GM10266 (cell line): ENCODE results near the gene DMD.
A peak's percentile ranks its signal among the peaks of the same experiment; 100 is the strongest.

Source experiments
- DNase-seq: peaks from one replicate; pipeline ENCODE4 v3.0.0; 2012; ENCODE audit errors: extremely low spot score
- TF ChIP-seq, protein P1 (sequence below): IDR thresholded peaks from 2 replicates; pipeline ENCODE4 v1.5.1; 2012; ENCODE audit warnings: mild to moderate bottlenecking, low read depth; ENCODE audit not compliant: control insufficient read depth, insufficient read depth; ENCODE audit errors: missing control alignments

DMD gene

GRCh38 chrX:31092970-31093638, 2118.2 kb downstream of the DMD start:
- DNase-seq: no peak
- TF ChIP-seq, protein P1, sequence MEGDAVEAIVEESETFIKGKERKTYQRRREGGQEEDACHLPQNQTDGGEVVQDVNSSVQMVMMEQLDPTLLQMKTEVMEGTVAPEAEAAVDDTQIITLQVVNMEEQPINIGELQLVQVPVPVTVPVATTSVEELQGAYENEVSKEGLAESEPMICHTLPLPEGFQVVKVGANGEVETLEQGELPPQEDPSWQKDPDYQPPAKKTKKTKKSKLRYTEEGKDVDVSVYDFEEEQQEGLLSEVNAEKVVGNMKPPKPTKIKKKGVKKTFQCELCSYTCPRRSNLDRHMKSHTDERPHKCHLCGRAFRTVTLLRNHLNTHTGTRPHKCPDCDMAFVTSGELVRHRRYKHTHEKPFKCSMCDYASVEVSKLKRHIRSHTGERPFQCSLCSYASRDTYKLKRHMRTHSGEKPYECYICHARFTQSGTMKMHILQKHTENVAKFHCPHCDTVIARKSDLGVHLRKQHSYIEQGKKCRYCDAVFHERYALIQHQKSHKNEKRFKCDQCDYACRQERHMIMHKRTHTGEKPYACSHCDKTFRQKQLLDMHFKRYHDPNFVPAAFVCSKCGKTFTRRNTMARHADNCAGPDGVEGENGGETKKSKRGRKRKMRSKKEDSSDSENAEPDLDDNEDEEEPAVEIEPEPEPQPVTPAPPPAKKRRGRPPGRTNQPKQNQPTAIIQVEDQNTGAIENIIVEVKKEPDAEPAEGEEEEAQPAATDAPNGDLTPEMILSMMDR: no peak

DNA sequence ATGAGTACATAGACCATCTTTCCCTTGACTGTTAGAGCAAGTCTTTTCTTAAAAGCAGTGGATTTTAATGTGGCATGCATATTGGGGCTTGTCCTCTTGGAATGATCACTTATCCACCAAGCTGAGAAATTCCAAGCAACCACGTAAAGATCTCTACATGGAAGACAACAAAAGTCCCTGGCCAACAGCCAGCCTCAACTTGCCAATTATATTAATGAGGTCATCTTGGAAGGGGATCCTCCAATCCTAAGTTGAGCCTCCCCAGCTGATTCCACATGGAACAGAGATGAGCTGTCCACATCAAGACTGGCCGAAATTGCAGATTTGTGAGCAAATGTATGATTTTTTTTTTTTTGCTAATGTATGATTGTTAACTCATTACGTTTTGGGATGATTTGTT, 2118.9 kb downstream of the DMD start:
- DNase-seq: no peak
- TF ChIP-seq, protein P1: no peak

DNA sequence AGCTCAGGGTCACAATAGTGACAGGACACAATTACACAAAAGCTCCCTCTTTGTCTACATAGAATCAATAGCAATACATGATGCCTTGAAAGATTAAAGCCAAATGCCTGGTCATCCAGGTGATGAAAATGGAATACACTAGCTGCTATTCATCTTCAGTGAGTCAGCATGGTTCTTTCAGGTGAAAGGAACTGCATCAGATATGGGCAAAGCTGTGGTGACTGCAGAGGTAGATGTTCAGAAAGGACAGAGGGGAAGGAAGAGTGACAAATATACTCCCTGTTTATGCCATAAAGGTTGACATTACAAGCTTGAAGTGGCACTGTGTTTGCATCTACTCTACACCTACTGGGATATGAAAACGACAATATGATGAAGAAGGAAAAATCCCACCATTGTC, 2119.5 kb downstream of the DMD start:
- TF ChIP-seq, protein P1: no peak
- DNase-seq: no peak

- TF ChIP-seq, protein P1: no peak
- no peak for DNase-seq
These were observed 2136.8 kb downstream of the DMD start for GRCh38 chrX:31074522-31074921.

- TF ChIP-seq, protein P1: no peak
- no peak for DNase-seq
These were observed 2139.6 kb downstream of the DMD start, which contains the start of gene FTHL17 for GRCh38 chrX:31071725-31072124. Gene FTHL17, minus strand, starts transcription at chrX:31072041. Its CDS starts 88 bp downstream, at chrX:31071953.

- TF ChIP-seq, protein P1: no peak
- no peak for DNase-seq
These were observed 2140.1 kb downstream of the DMD start for GRCh38 chrX:31071262-31071661.

- DNase-seq: peak; percentile 37
- TF ChIP-seq, protein P1: no peak
These were observed 2141.3 kb downstream of the DMD start for GRCh38 chrX:31070057-31070468.
